Ishikawa (cell line): Measurements from ENCODE around the gene RAPGEF5.

Source experiments
- CREB1 ChIP-seq: IDR thresholded peaks from 2 replicates; pipeline ENCODE4 v1.6.1; 2012; ENCODE audit warnings: low read depth
- EP300 ChIP-seq: IDR thresholded peaks from 2 replicates; pipeline ENCODE4 v1.6.1; 2012; ENCODE audit warnings: borderline replicate concordance
- FOXM1 ChIP-seq: IDR thresholded peaks from 2 replicates; pipeline ENCODE4 v1.6.1; 2012; ENCODE audit warnings: low read depth, borderline replicate concordance
- MAX ChIP-seq: IDR thresholded peaks from 2 replicates; pipeline ENCODE4 v1.6.1; 2012
- REST ChIP-seq: IDR thresholded peaks from 2 replicates; pipeline ENCODE4 v1.6.1; 2012; ENCODE audit warnings: low read depth, mild to moderate bottlenecking
- TCF12 ChIP-seq: IDR thresholded peaks from 2 replicates; pipeline ENCODE4 v1.6.1; 2012; ENCODE audit warnings: low read depth

- TF ChIP-seq MAX (no peak), TCF12 (no peak), REST (no peak), FOXM1 (no peak), CREB1 (no peak), EP300 (no peak)
Observed at GRCh38 chr7:22252936-22253536, 103.9 kb downstream of the RAPGEF5 start.
